HG03066 (cell line): ENCODE data around the gene ADSS2.
"Not testable (repeated sequence)": the region's sequence is repeated elsewhere in the genome, so short reads cannot be mapped to it uniquely, and the experiment has no call there.

Experiments
- ATAC-seq: cut with Tn5 transposase; IDR thresholded peaks from one replicate; pipeline ENCODE4 v1.9.1; 2021; ENCODE audit warnings: low read depth; ENCODE audit not compliant: unreplicated experiment

ADSS2 gene

DNA sequence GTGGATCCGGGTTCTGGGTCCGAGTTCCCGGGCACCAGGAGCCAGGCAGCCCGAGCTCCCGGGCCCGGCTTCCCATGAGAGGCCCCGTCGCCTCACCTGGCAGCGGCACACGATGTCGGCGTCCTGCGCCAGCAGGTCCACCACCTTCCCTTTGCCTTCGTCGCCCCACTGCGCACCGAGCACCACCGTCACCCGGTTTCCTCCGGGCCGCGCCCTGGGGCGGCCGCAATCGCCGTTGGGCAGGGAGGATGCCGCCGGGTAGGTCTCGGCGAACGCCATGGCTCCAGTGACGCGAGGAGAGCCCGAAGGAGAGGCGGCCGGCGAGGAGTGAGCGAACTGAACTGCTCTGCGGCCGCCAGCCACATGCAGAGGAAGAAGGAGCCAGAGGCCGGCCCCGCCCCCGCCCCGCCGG is at the start of gene ADSS2:
Gene ADSS2 (minus strand): TSS at position 371 of the 412 bp plus-strand sequence. CDS start 92 bp downstream, at position 279.
- no peak for ATAC-seq

DNA sequence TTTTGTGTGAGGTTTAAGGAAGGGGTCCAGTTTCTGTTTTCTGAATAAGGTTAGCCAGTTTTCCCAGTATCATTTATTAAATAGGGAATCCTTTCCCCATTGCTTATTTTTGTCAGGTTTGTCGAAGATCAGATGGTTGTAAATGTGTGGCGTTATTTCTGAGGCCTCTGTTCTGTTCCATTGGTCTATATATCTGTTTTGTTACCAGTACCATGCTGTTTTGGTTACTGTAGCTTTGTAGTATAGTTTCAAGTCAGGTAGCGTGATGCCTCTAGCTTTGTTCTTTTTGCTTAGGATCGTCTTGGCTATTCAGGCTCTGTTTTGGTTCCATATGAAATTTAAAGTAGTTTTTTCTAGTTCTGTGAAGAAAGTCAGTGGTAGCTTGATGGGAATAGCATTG is 48.8 kb upstream of the ADSS2 start:
- not testable (repeated sequence) for ATAC-seq

DNA sequence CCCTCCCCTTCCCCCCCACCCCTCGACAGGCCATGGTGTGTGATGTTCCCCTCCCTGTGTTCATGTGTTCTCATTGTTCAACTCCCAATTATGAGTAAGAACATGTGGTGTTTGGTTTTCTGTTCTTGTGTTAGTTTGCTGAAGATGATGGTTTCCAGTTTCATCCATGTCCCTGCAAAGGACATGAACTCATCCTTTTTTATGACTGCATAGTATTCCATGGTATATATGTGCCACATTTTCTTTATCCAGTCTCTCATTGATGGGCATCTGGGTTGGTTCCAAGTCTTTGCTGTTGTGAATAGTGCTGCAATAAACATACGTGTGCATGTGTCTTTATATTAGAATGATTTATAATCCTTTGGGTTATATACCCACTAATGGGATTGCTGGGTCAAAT is 47.8 kb upstream of the ADSS2 start:
- not testable (repeated sequence) for ATAC-seq

DNA sequence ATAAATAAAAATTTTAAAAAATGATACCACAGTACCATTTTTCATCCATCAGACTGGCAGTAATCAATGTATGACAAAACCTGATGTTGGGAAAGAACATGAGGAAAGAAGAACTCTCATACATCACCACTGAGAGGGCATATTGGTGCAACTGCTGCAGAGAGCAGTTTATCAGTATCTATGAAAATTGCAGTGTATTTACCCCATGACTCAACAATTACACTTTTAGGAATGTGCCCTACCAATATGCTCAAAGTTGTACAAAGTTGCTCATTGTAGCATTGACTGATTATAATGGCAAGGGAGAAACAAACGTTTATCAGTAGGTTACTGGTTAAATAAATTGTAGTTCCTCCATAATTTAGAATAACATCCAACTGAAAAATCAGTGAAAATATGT is 46.1 kb upstream of the ADSS2 start:
- no peak for ATAC-seq

DNA sequence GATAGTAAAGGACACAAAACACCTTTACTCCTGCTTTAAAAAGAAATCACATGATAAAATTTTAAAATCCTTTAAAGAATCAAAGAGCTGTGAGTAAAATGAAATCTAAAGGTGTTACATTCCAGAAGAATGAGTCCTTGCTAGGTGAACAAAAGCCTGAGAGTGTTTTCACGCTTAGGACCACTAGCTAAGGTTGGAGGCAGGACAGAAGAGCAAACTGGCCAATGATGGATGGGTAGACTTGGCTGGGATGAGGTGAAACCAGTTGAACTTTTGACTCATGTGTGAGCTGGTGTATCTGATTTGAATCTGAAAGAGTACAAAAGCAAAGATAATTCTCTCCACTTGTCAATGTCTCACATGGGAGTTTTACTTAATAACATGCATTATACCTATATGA is 44.5 kb upstream of the ADSS2 start:
- ATAC-seq, result no peak

DNA sequence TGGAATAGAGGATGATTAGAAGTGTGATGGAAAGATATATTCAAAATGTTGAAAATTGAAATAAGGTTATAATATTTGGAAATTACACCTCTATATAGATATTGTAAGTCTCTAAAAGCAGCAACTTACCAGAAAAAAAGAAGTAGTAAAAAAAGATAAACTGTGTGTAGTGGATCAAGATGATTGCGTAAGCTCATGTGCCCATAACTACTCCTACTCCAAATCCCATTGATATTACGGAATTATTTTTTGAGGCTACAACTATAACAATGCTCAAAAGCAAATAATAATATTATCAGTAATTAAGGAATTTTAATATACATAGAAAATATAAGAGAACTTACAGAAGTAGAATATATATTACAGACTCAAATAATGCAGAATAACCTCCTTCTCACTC is 42.9 kb upstream of the ADSS2 start:
- ATAC-seq, result no peak

DNA sequence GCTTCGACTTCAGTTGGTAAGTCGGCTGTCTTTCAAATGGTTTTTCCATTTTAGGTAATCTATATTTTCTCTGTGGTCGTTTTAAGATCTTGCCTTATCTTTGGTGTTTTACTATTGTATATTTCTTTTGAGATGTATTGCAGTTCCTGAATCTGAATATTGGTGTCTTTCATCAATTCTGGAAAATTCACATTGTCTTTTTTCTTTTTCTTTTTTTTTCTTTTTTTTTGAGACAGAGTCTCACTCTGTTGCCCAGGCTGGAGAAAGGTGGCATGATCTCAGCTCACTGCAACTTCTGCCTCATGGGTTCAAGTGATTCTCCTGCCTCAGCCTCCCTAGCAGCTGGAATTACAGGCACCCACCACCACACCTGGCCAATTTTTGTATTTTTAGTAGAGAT is 33.3 kb upstream of the ADSS2 start:
- not testable (repeated sequence) for ATAC-seq

DNA sequence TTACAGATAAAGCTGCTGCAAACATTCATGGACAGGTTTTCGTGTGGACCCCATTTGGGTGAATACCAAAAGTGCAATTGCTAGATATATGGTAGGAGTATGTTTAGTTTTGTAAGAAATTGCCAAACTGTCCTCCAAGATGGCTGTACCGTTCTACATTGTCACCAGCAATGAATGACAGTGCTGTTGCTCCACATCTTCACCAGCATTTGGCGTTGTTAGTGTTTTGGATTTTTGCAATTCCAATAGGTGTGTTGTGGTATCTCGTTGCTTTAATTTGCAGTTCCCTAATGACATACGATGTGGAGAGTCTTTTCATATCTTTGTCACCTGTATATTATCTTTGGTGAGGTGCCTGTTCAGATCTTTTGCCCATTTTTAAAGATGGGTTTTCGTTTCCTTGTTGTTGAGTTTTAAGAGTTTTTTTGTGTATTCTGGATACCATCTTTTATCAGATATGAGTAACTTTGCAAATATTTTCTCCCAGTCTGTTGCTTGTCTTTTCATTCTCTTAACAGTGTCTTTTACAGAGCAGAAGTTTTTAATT is 21.4 kb upstream of the ADSS2 start:
- ATAC-seq, result no peak

DNA sequence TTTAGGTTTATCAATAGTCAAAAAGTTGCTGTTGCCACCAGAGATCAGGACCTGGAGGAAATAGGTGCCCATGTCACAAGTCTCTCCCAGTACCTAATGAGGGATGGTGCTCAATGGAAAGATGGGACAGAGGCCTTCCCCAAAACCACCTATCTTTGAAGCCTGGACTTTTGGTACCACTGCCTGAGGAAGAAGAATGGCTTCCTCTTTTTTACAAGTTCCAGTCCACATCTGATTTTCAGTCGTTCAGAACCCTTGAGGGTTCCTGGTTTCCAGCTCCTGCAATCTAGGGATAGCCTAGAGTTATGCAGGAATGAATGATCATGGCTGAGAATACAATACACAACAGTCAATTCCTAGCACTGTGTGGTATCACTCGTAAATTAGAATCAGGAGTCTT is 15.0 kb upstream of the ADSS2 start:
- ATAC-seq, result no peak

DNA sequence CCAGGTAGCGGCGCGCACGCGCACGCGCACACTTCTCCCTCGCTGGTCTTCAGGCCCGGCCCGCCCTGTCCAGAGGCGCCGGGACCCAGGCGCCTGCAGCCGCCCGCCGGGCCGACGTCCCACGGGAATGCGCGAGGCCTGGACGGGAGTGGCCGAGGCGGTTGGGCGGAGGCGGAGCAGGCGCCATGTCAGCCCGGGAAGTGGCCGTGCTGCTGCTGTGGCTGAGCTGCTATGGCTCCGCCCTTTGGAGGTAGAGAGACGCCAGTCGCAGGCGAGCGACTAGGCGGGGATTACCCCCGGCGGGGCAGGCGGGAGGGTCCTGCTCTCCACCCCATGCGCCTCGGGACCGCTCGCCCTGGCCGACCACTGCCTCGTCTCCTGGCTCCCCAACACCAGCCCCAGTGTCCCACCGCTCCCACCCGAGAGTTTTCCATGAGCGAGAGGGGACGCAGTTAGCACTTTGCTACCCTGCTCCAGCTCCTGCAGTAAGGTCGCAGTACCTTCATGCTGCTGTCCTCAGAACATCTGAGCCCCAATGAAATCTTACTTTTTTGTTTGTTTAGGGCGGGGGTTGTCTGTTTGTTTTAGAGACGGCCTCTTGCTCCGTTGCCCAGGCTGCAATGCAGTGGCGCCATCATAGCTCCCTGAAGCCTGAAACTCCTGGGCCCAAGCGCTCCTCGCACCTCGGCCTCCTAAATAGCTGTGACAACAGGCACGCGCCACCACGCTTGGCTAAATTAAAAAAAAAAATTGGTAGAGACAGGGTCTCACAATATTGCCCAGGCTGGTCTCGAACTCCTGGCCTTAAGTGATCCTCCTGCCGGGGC is 9.7 kb upstream of the ADSS2 start, which contains the start of gene CATSPERE:
Gene CATSPERE (plus strand): TSS at position 29 of the 827 bp plus-strand sequence. CDS start 157 bp downstream, at position 186.
- peak; percentile 98 for ATAC-seq

DNA sequence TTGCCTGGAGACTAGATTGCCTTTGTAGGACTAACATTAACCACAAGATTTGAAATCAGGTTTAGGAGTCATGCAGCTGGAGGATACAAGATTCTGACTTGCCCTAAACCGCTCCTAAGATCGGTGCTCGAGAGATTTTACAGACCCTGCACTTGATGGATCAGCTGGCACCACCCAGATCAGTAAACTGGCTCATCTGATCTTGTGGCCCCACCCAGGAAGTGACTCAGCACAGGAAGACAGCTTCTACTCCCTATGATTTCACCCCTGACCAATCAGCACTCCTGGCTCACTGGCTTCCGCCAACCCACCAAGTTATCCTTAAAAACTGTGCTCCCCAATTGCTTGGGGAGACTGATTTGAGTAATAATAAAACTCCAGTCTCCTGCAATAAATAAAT is 8.5 kb upstream of the ADSS2 start:
- ATAC-seq, result no peak

DNA sequence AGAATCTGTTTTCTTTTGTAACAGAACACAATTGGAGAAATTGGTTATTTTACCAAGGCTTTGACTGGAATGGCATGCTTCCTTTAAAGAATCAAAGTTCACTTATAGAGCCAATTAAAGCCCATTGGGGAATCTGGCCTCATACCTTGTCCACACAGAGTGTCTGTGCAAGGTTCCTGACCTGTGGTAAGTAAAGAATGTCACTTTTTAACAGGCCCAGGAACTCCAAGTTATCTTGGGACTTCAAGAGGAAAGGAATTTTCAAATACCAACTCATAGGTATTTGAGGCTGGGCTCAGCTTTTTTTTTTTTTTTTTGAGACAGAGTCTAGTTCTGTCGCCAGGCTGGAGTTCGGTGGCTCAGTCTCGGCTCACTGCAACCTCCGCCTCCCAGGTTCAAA is 7.1 kb upstream of the ADSS2 start:
- ATAC-seq, result no peak

DNA sequence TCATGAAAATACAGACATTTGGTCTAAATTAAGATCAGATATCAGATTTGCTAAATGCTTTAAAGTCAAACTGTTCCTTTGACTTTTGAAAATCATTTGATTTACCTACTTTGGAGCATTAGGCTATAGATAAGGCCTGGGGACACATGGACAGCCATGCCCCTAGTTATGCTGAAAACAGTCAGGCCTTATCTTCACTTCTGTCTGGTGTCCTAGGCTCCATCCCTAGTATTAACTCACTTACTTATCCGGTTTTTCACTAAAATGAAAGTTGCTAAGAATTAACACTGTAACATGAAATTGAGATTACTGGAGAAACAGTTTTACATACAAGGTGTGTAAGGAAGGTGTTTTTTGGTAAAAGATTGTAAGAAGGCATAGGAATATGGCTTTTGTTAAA is 4.9 kb upstream of the ADSS2 start:
- no peak for ATAC-seq

DNA sequence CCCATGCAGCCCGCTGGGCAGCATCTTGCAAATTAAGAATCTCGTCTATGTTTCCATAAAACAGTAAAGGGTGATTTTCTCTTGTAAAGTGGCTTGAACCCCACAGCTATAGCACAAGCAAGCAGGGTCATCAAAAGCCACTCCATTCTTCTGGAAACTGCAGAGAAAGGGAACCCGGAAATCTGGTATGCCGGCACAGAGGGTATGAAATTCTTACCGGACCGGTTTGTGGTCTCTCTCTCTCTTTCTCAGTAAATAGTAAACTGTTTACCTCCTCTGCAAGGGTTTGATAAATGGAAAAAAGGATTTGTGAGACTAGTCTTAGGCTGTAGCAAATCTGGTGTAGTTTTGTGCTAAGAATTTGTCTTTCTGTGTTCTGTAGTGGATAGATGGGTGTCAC is 2.7 kb upstream of the ADSS2 start:
- no peak for ATAC-seq

DNA sequence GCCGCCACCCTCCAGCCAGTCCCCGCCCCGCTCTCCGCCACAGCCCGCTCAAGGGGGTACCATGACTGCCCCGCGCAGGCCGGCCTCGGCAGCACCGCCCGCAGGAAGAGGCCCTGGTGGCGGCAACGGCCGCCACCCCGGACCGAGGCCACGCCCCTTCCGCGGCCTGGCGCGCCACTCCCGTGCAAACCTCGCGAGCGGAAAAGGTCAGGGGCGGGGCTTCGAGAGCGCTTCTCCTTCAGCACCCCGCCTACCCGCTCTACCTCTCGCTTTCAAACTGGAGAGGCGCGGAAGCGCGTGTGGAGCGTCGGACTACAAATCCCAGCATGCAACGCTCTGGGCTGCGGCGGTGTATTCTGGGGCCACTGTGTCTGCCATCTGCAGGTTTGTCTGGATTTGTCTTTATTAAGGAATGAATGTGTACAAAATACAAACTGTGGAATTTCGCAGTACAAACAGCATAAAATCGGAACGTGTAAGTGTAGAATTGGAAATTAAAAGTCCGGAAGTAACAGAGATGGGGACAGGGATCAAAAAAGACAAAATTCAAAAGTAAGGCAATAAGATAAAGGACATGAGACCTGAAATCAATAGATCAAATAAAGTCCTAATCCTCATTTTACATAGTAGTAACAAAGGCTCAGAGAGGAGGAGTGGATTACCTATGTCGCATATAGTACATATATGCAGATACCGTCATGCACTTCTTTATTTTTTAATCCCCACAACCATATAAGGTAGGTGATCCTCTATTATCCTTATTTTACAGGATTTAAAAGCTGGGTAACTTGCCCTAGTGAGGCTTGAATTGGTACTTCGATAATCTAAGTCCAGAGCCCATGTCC is 464 bp upstream of the ADSS2 start:
- ATAC-seq, result peak; percentile 89

DNA sequence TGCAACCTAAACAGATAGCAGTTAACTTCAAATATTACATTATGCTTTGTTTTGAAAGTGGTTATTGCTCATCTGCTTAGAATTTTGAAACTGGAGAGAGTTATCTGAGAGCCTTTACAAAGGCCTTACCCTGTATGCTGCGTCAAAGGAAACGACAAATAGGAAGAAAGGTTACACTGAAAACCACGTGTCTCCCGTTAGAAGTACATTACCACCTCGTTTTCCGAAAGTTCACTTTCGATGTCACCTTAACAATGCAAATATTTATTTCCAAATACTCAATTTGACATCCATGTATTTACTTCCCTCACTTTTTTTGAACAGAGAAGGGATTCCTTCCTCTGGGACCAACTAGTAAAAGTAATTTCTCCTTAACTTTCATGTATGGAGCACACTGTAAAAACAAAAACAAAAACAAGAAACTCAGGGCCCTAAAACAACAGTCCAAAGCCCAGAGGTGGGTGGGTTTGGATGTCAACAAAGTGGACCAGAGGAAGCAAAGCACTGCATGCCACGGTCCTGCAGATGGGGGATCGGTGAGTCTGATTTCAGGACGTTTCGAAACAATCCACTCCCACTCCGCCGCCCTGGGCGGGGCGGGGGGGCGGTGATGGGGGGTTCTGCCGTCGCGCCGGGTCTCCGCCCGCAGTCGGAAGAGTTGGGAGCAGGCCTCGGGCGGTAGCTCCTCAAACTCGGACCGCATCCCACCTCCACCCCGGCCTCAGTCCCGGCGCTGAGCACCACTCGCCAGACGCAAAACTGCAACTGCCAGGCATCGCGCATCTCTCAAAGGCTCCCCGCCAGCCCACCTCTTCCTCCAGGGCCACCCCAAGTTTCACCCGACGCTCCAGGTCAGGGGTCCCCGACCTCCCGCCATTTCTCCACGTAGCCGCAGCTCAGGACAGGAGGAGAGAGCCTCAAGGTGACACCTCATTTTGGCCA is 841 bp downstream of the ADSS2 start:
- ATAC-seq, result peak; percentile 14

DNA sequence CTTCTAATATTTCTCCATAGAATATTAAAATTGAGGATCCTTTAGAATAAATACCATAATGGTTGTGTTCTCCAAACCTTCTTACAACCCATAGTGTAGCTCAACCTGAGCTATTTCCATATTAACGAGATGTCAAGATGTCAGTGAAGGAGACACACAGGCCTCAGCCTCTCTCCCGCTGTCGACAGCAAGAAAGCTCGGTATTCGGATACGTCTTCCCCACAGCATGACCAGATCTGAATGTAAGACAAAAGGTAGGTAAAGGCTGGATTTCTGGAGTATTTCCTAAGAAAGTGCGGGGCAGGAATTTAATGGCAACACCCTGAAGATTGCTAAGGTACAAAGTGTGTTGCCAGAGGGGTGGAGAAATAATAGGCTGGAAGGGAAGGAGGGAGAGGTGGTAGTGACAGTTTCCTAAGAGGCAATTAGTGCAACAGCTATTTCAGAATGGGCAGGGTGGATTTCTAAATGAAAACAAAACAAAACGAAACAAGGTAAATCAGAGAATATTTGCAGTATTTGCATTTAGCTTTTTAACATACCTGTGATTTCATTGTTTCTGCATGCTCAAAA is 1.7 kb downstream of the ADSS2 start:
- no peak for ATAC-seq

DNA sequence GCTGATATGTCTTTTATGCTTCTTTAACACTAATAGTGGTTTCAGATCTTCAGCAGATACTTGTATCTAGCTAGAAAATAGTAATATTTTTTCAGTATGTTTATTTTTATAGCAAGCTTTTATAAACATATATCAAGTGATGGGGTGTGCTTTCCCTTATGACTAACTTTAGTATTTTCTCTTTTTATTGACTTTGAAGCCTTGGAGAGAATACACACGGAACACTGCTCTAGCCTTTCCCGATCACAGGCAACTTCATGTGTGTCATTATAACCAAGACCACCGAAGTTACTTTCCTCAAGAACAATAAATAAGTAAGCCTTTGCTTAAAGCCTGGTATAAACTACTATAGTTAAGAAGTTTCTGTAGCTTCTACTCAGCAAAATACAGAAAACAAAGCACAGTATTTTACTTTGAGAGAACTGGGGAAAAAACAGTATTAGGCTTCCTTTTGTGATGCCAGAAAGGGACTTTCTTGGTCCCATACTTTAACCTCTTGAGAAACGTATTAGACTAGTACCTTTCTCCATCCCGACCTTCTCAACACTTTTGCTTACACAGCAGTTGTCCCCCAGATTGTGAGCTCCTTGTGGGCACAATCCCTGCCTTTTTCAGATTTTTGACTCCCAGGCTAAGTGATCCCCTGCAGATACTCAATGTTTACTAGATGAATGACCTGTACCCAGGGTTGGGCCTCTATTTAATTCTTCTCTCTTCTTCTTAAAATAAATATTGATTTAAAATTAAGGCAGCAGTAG is 3.3 kb downstream of the ADSS2 start:
- ATAC-seq, result no peak

DNA sequence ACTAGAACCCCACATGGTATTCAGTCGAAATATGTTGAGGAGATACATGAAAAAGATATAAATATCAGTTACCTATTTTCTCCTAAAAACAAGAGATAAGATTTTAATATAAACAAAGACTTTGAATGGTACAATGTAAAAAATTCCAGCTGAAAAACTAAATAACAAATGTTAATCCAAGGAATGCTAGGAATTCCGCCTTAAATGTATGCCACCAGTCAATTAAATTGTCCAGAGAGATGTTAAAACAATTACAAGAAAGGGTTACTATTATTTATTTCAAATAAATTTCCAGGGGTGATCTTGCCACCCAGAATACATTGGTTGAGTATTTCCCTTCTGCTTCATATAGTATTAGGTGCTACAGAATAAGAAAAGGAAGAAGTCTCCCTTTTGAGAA is 4.2 kb downstream of the ADSS2 start:
- ATAC-seq, result no peak
